Cortex of kidney (tissue), 1 donor: ENCODE data around the gene HPS6.

Experiments used
- DNase-seq: peaks from one replicate; lab custom pipeline; 2025; lab: John Stamatoyannopoulos, UW

HPS6 gene

GRCh38 chr10:102069071-102069470 lies 3.9 kb downstream of the HPS6 start:
- DNase-seq = no peak

GRCh38 chr10:102072673-102073527 lies 7.8 kb downstream of the HPS6 start:
- DNase-seq = no peak

GRCh38 chr10:102083541-102083940 lies 18.4 kb downstream of the HPS6 start:
- DNase-seq = no peak

GRCh38 chr10:102085336-102085735 lies 20.2 kb downstream of the HPS6 start:
- DNase-seq = no peak

GRCh38 chr10:102086196-102086595 lies 21.0 kb downstream of the HPS6 start:
- no peak for DNase-seq

- DNase-seq = no peak
Observed at GRCh38 chr10:102090772-102091171, 25.6 kb downstream of the HPS6 start.

- no peak for DNase-seq
Observed at GRCh38 chr10:102096449-102096848, 31.3 kb downstream of the HPS6 start.

GRCh38 chr10:102101152-102101551 lies 36.0 kb downstream of the HPS6 start:
- DNase-seq = no peak

- DNase-seq = no peak
Observed at GRCh38 chr10:102102421-102102820, 37.3 kb downstream of the HPS6 start.

GRCh38 chr10:102106998-102107397 lies 41.8 kb downstream of the HPS6 start:
- no peak for DNase-seq

- DNase-seq = no peak
Observed at GRCh38 chr10:102109166-102110116, 44.3 kb downstream of the HPS6 start.

- no peak for DNase-seq
Observed at GRCh38 chr10:102111276-102111675, 46.1 kb downstream of the HPS6 start.

- no peak for DNase-seq
Observed at GRCh38 chr10:102112210-102112817, 47.2 kb downstream of the HPS6 start.

GRCh38 chr10:102113261-102113955 lies 48.3 kb downstream of the HPS6 start:
- no peak for DNase-seq

- DNase-seq = no peak
Observed at GRCh38 chr10:102113956-102114857, 49.1 kb downstream of the HPS6 start.

- DNase-seq = no peak
Observed at GRCh38 chr10:102114861-102115618, 49.9 kb downstream of the HPS6 start.

- no peak for DNase-seq
Observed at GRCh38 chr10:102115775-102116174, 50.6 kb downstream of the HPS6 start.

- DNase-seq = no peak
Observed at GRCh38 chr10:102116656-102117055, 51.5 kb downstream of the HPS6 start.
